IMR-90 (cell line): Measurements from ENCODE around the gene CNTN4. TPM values are rescaled to one million over a fixed set of nuclear protein-coding genes. Genes with fewer than 3 reads are reported as not detected.

ENCODE experiments used
- ATAC-seq: fragments of 200-7000 bp; cut with Tn5 transposase; 2 replicates; pipeline ENCODE4 v1.9.1; 2020; ENCODE audit warnings: low read depth, mild to moderate bottlenecking, moderate library complexity
- BruUV-seq: library from RNA; stranded (reverse); fragments of 400-500 nt; replicated peaks from 2 replicates; lab custom pipeline; 2021; lab: Mats Ljungman, UMichigan
- CTCF ChIA-PET: fragments of 300-600 bp; formaldehyde crosslinking; extraction: SDS; loops from one replicate; lab custom pipeline; 2021; ENCODE audit warnings: antibody characterized with exemption; lab: Yijun Ruan, JAX
- POLR2A ChIA-PET: fragments of 300-600 bp; sonication (Branson Sonifier 250); formaldehyde crosslinking; loops from one replicate; lab custom pipeline; 2022; ENCODE audit warnings: antibody characterized with exemption; ENCODE audit not compliant: unreplicated experiment; lab: Charles Lee
- DNase-seq: peaks from one replicate; pipeline ENCODE4 v3.0.0; 2013
- H2AFZ ChIP-seq: replicated peaks from 2 replicates; pipeline ENCODE3; 2013; ENCODE audit warnings: low read length, mild to moderate bottlenecking; ENCODE audit not compliant: poor library complexity
- H2AK5ac ChIP-seq: 2 replicates; pipeline ENCODE4 v1.6.1; 2013; ENCODE audit warnings: low read depth, low read length, inconsistent platforms
- H2AK9ac ChIP-seq: replicated peaks from 2 replicates; pipeline ENCODE3; 2013; ENCODE audit warnings: mild to moderate bottlenecking, low read depth, low read length, moderate library complexity; ENCODE audit not compliant: poor library complexity
- H2BK120ac ChIP-seq: 2 replicates; pipeline ENCODE4 v1.6.1; 2013; ENCODE audit warnings: low read depth, low read length, inconsistent platforms
- H2BK15ac ChIP-seq: 3 replicates; pipeline ENCODE4 v1.6.1; 2013; ENCODE audit warnings: low read depth, low read length, inconsistent platforms
- H2BK20ac ChIP-seq: 2 replicates; pipeline ENCODE4 v1.6.1; 2013; ENCODE audit warnings: low read depth, mild to moderate bottlenecking, inconsistent platforms, low read length, moderate library complexity
- H2BK5ac ChIP-seq: 2 replicates; pipeline ENCODE4 v1.6.1; 2013; ENCODE audit warnings: mild to moderate bottlenecking, low read depth, low read length, inconsistent platforms; ENCODE audit not compliant: poor library complexity, severe bottlenecking
- H3K14ac ChIP-seq: replicated peaks from 2 replicates; pipeline ENCODE4 v1.6.1; 2013; ENCODE audit warnings: low read depth, low read length, inconsistent platforms
- H3K18ac ChIP-seq: 2 replicates; pipeline ENCODE4 v1.6.1; 2013; ENCODE audit warnings: low read depth, low read length, control low read depth
- H3K23ac ChIP-seq: 2 replicates; pipeline ENCODE4 v1.6.1; 2013; ENCODE audit warnings: low read depth, low read length, inconsistent platforms
- H3K27ac ChIP-seq: 2 replicates; pipeline ENCODE4 v1.5.1; 2013; ENCODE audit warnings: mild to moderate bottlenecking, control low read depth, low read length; ENCODE audit not compliant: insufficient read depth
- H3K27me3 ChIP-seq: 2 replicates; pipeline ENCODE4 v1.6.1; 2013; ENCODE audit warnings: low read length; ENCODE audit not compliant: control insufficient read depth, insufficient read depth
- H3K36me3 ChIP-seq: 2 replicates; pipeline ENCODE4 v1.6.1; 2013; ENCODE audit warnings: low read length, mixed read lengths; ENCODE audit not compliant: control insufficient read depth, insufficient read depth
- H3K4ac ChIP-seq: 2 replicates; pipeline ENCODE4 v1.6.1; 2013; ENCODE audit warnings: low read depth, low read length, inconsistent platforms
- H3K4me1 ChIP-seq: 2 replicates; pipeline ENCODE4 v1.6.1; 2013; ENCODE audit warnings: low read length, mixed read lengths; ENCODE audit not compliant: control insufficient read depth, insufficient read depth
- H3K4me2 ChIP-seq: 2 replicates; pipeline ENCODE4 v1.6.1; 2013; ENCODE audit warnings: low read depth, mild to moderate bottlenecking, control low read depth, low read length, moderate library complexity
- H3K4me3 ChIP-seq: 2 replicates; pipeline ENCODE4 v1.5.1; 2013; ENCODE audit warnings: low read depth, mild to moderate bottlenecking, control low read depth, low read length, moderate library complexity; ENCODE audit not compliant: insufficient read depth
- H3K56ac ChIP-seq: 2 replicates; pipeline ENCODE4 v1.6.1; 2013; ENCODE audit warnings: low read length, inconsistent platforms; ENCODE audit not compliant: insufficient read depth; ENCODE audit errors: extremely low read depth
- H3K79me1 ChIP-seq, 2 experiments: 2 replicates each; pipeline ENCODE4 v1.6.1; 2013; ENCODE audit warnings: low read length in 2 of 2, inconsistent platforms in 1 of 2, low read depth in 1 of 2
- H3K9ac ChIP-seq: 2 replicates; pipeline ENCODE4 v1.6.1; 2013; ENCODE audit warnings: low read depth, low read length, control low read depth
- H3K9me1 ChIP-seq: 2 replicates; pipeline ENCODE4 v1.6.1; 2013; ENCODE audit warnings: low read length, inconsistent platforms; ENCODE audit not compliant: insufficient read depth
- H3K9me3 ChIP-seq: 2 replicates; pipeline ENCODE4 v1.6.1; 2013; ENCODE audit warnings: low read length; ENCODE audit not compliant: control insufficient read depth, insufficient read depth
- H4K20me1 ChIP-seq: 2 replicates; pipeline ENCODE4 v1.6.1; 2013; ENCODE audit warnings: low read length, inconsistent platforms; ENCODE audit not compliant: insufficient read depth
- H4K5ac ChIP-seq: 2 replicates; pipeline ENCODE4 v1.6.1; 2013; ENCODE audit warnings: mild to moderate bottlenecking, low read depth, low read length, control low read depth
- H4K8ac ChIP-seq, 2 experiments: 2 replicates each; pipeline ENCODE4 v1.6.1; 2013; ENCODE audit warnings: low read depth in 2 of 2, low read length in 2 of 2, control low read depth in 1 of 2, inconsistent platforms in 1 of 2
- H4K91ac ChIP-seq: 2 replicates; pipeline ENCODE4 v1.6.1; 2013; ENCODE audit warnings: low read depth, low read length, inconsistent platforms; ENCODE audit not compliant: insufficient read depth
- ELK1 ChIP-seq: fragments of 150-350 bp; IDR thresholded peaks from 2 replicates; pipeline ENCODE4 v1.6.1; 2016; ENCODE audit warnings: low read depth, mild to moderate bottlenecking, low read length, moderate library complexity, borderline replicate concordance
- POLR2A ChIP-seq: IDR thresholded peaks from 2 replicates; pipeline ENCODE4 v1.6.1; 2012; ENCODE audit warnings: mild to moderate bottlenecking, low read depth, low read length
- SMC3 ChIP-seq: fragments of 150-350 bp; IDR thresholded peaks from 2 replicates; pipeline ENCODE4 v1.6.1; 2016; ENCODE audit warnings: low read depth, mild to moderate bottlenecking, antibody characterized with exemption, low read length, moderate library complexity
- WGBS, 2 experiments: methylation state at CpG; one replicate each; pipeline versions ENCODE4 v1.1.5 to v1.1.7; 2013; ENCODE audit warnings: missing lambda C conversion rate in 2 of 2; ENCODE audit not compliant: insufficient read length in 1 of 2; ENCODE audit errors: extremely low coverage in 2 of 2; 5-methylcytosine and 5-hydroxymethylcytosine counted together
- dilution Hi-C: fragments of 300-500 bp; cut with HindIII; formaldehyde crosslinking; loops from one replicate; pipeline ENCODE4 v1.14.3; 2018; ENCODE audit warnings: low sequenced_read_pairs; ENCODE audit not compliant: unreplicated experiment
- in situ Hi-C: fragments of 300-500 bp; cut with MboI; formaldehyde crosslinking; loops from 3 replicates; pipeline ENCODE4 v1.14.3; 2019; ENCODE audit warnings: low sequenced_read_pairs, inconsistent platforms, mixed read lengths
- intact Hi-C: fragments of 100-400 bp; cut with micrococcal nuclease; formaldehyde crosslinking; loops from 2 replicates; pipeline ENCODE4 v1.10.0; 2022
- polyA plus RNA-seq, 3 experiments: library from polyadenylated mRNA; depleted of rRNA; stranded (reverse); fragments of >200 nt; gene quantifications; 2 replicates each; pipeline ENCODE4 v1.2.3, GENCODE V29; 2012; ENCODE audit warnings: low replicate concordance in 1 of 3
- total RNA-seq: library from RNA; depleted of rRNA; stranded (reverse); fragments of >200 nt; gene quantifications from 2 replicates; pipeline ENCODE4 v1.2.3, GENCODE V29; 2012

CNTN4 gene
- total and polyA plus RNA-seq, 2 of the 4 experiments (the other 2 are of a cell fraction): under 0.01 TPM; not detected in 1

GRCh38 chr3:2680236-2680635 is 581.6 kb downstream of the CNTN4 start:
- no peak overlapping the region for H2AK9ac ChIP-seq
- ChIA-PET POLR2A (no interaction called here), CTCF (no interaction called here)
- WGBS, 2 experiments: no CpG with 5 or more reads among the region's 5 CpGs
- H4K91ac ChIP-seq: no peak overlapping the region
- no peak overlapping the region for H3K27ac ChIP-seq
- H3K9me3 ChIP-seq: no peaks in the 10 kb centered on the region
- no peak overlapping the region for H3K18ac ChIP-seq
- H3K4ac ChIP-seq: no peak overlapping the region
- H3K14ac ChIP-seq: no peak overlapping the region
- no peak overlapping the region for H2AK5ac ChIP-seq
- no peak overlapping the region for H2BK15ac ChIP-seq
- no peak overlapping the region for H3K9ac ChIP-seq
- no peaks in the 10 kb centered on the region for H3K9me1 ChIP-seq
- no peak for DNase-seq
- H3K4me3 ChIP-seq: no peak overlapping the region
- no peak overlapping the region for H2BK20ac ChIP-seq
- H3K79me1 ChIP-seq: no peaks in the 10 kb centered on the region
- dilution Hi-C loops: no loop called here
- ATAC-seq: no peak
- no peaks in the 10 kb centered on the region for H3K36me3 ChIP-seq
- H2BK5ac ChIP-seq: no peak overlapping the region
- H4K8ac ChIP-seq: no peak overlapping the region
- H2BK120ac ChIP-seq: no peak overlapping the region
- no peak overlapping the region for H3K56ac ChIP-seq
- BruUV-seq: no TSS peak
- no peaks in the 10 kb centered on the region for H3K27me3 ChIP-seq
- intact Hi-C loops: no loop called here
- H3K4me2 ChIP-seq: no peak overlapping the region
- no peaks in the 10 kb centered on the region for H3K4me1 ChIP-seq
- TF ChIP-seq POLR2A (no peak), SMC3 (no peak), ELK1 (no peak)
- H4K5ac ChIP-seq: no peak overlapping the region
- in situ Hi-C loops: no loop called here
- H4K20me1 ChIP-seq: no peaks in the 10 kb centered on the region
- H3K23ac ChIP-seq: no peak overlapping the region
- no peak overlapping the region for H2AFZ ChIP-seq
